Neural progenitor cell (in vitro differentiated cells): ENCODE data around the gene VAV2. TPM values are rescaled to one million over a fixed set of nuclear protein-coding genes. Genes with fewer than 3 reads are reported as not detected.

Source experiments
- DNase-seq: peaks from one replicate; pipeline ENCODE4 v3.0.0-alpha.2; 2016; ENCODE audit warnings: low spot score
- H2AFZ ChIP-seq: fragments of 200-600 bp; sonication (generic); replicated peaks from 2 replicates; pipeline ENCODE4 v1.6.1; 2016; ENCODE audit warnings: antibody characterized with exemption
- H3F3A ChIP-seq: fragments of 200-600 bp; sonication (generic); 2 replicates; pipeline ENCODE4 v1.6.1; 2016; ENCODE audit warnings: antibody characterized with exemption, low read depth
- H3K27ac ChIP-seq: fragments of 200-600 bp; sonication (generic); 2 replicates; pipeline ENCODE4 v1.5.1; 2016; ENCODE audit warnings: mild to moderate bottlenecking
- H3K27me3 ChIP-seq: fragments of 200-600 bp; sonication (generic); 2 replicates; pipeline ENCODE4 v1.6.1; 2016; ENCODE audit warnings: mild to moderate bottlenecking, moderate library complexity
- H3K36me3 ChIP-seq: fragments of 200-600 bp; sonication (generic); 2 replicates; pipeline ENCODE4 v1.5.1; 2016
- H3K4me1 ChIP-seq: fragments of 200-600 bp; sonication (generic); 2 replicates; pipeline ENCODE4 v1.6.1; 2016; ENCODE audit warnings: mixed run types
- H3K4me2 ChIP-seq: fragments of 200-600 bp; sonication (generic); 2 replicates; pipeline ENCODE4 v1.6.1; 2016
- H3K4me3 ChIP-seq: fragments of 200-600 bp; sonication (generic); 2 replicates; pipeline ENCODE4 v1.5.1; 2016
- H3K79me2 ChIP-seq: fragments of 200-600 bp; sonication (generic); 2 replicates; pipeline ENCODE4 v1.6.1; 2016; ENCODE audit warnings: low read depth
- H3K9ac ChIP-seq: fragments of 200-600 bp; sonication (generic); 2 replicates; pipeline ENCODE4 v1.6.1; 2016
- H3K9me3 ChIP-seq: fragments of 200-600 bp; sonication (generic); 2 replicates; pipeline ENCODE4 v1.5.1; 2016; ENCODE audit warnings: low read depth
- H4K20me1 ChIP-seq: fragments of 200-600 bp; sonication (generic); 2 replicates; pipeline ENCODE4 v1.6.1; 2016; ENCODE audit warnings: low read depth
- H3K27ac Mint-ChIP-seq: 3 replicates; pipeline ENCODE4 v1.8.0; 2021; ENCODE audit warnings: mixed read lengths
- H3K27me3 Mint-ChIP-seq: 2 replicates; pipeline ENCODE4 v1.8.0; 2022; ENCODE audit warnings: low read depth, mild to moderate bottlenecking, inconsistent platforms, moderate library complexity, mixed read lengths; ENCODE audit not compliant: insufficient read depth
- H3K36me3 Mint-ChIP-seq: 3 replicates; pipeline ENCODE4 v1.8.0; 2021; ENCODE audit warnings: mixed read lengths
- H3K4me1 Mint-ChIP-seq: 3 replicates; pipeline ENCODE4 v1.8.0; 2021; ENCODE audit warnings: mixed read lengths
- H3K4me3 Mint-ChIP-seq: 3 replicates; pipeline ENCODE4 v1.8.0; 2021; ENCODE audit warnings: mild to moderate bottlenecking, moderate library complexity, mixed read lengths
- H3K9me3 Mint-ChIP-seq: 3 replicates; pipeline ENCODE4 v1.8.0; 2020; ENCODE audit warnings: mixed read lengths
- EZH2 ChIP-seq: fragments of 200-600 bp; sonication (generic); IDR thresholded peaks from 2 replicates; pipeline ENCODE4 v1.6.1; 2017; ENCODE audit warnings: antibody characterized with exemption, mild to moderate bottlenecking, moderate library complexity
- EZH2phosphoT487 ChIP-seq: fragments of 200-600 bp; sonication (generic); IDR thresholded peaks from 2 replicates; pipeline ENCODE4 v1.6.1; 2017; ENCODE audit warnings: antibody characterized with exemption
- total RNA-seq: library from RNA; depleted of rRNA; stranded (reverse); fragments of >200 nt; gene quantifications from 2 replicates; pipeline ENCODE4 v1.2.3, GENCODE V29; 2015; ENCODE audit warnings: low replicate concordance
- TF ChIP-seq, protein P1 (sequence below): fragments of 200-600 bp; sonication (generic); IDR thresholded peaks from 2 replicates; pipeline ENCODE4 v1.5.1; 2017; ENCODE audit warnings: antibody characterized with exemption, mild to moderate bottlenecking

Gene VAV2
- total RNA-seq, 1 donor from 2014 or later = 12.9 TPM

DNA sequence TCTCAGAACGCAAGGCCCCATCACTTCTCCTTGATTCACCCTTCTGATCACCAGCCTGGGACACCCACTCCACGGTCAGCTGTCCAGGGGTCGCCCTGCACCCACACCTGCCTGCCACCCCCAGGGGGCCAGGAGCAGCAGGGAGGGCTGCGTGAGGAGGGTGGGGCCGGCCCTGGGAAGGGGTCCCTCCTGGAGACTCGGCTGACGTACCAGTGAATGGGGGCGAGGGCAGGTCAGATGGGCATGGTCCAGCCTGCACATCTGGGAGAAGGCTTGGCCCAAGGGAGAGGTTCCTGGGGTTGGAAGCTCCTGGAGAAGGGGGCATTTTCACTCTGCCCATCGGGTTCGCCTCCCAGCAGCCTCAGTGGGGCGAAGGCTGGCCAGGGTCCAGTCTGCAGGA, 232.2 kb downstream of the VAV2 start:
- DNase-seq = no peak
- no peaks in the 10 kb centered on the region for H4K20me1 ChIP-seq
- no peak overlapping the region for H3K9ac ChIP-seq
- Mint-ChIP-seq H3K4me1 (peaks cover 13% of the 10 kb centered on the region), H3K27me3 (no peaks in the 10 kb centered on the region), H3K36me3 (peaks cover 18% of the 10 kb centered on the region), H3K27ac (no peak overlapping the region), H3K9me3 (peaks cover 4% of the 10 kb centered on the region), H3K4me3 (no peak overlapping the region)
- no peaks in the 10 kb centered on the region for H3K36me3 ChIP-seq
- H3K9me3 ChIP-seq = no peaks in the 10 kb centered on the region
- no peak overlapping the region for H3K27ac ChIP-seq
- no peaks in the 10 kb centered on the region for H3K4me1 ChIP-seq
- H3K4me2 ChIP-seq = no peak overlapping the region
- no peak overlapping the region for H3K4me3 ChIP-seq
- H3K27me3 ChIP-seq = no peaks in the 10 kb centered on the region
- no peaks in the 10 kb centered on the region for H3K79me2 ChIP-seq
- H3F3A ChIP-seq = no peaks in the 10 kb centered on the region
- H2AFZ ChIP-seq = no peak overlapping the region
- TF ChIP-seq EZH2 (no peak), EZH2phosphoT487 (no peak)
- TF ChIP-seq, protein P1, sequence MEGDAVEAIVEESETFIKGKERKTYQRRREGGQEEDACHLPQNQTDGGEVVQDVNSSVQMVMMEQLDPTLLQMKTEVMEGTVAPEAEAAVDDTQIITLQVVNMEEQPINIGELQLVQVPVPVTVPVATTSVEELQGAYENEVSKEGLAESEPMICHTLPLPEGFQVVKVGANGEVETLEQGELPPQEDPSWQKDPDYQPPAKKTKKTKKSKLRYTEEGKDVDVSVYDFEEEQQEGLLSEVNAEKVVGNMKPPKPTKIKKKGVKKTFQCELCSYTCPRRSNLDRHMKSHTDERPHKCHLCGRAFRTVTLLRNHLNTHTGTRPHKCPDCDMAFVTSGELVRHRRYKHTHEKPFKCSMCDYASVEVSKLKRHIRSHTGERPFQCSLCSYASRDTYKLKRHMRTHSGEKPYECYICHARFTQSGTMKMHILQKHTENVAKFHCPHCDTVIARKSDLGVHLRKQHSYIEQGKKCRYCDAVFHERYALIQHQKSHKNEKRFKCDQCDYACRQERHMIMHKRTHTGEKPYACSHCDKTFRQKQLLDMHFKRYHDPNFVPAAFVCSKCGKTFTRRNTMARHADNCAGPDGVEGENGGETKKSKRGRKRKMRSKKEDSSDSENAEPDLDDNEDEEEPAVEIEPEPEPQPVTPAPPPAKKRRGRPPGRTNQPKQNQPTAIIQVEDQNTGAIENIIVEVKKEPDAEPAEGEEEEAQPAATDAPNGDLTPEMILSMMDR = no peak

DNA sequence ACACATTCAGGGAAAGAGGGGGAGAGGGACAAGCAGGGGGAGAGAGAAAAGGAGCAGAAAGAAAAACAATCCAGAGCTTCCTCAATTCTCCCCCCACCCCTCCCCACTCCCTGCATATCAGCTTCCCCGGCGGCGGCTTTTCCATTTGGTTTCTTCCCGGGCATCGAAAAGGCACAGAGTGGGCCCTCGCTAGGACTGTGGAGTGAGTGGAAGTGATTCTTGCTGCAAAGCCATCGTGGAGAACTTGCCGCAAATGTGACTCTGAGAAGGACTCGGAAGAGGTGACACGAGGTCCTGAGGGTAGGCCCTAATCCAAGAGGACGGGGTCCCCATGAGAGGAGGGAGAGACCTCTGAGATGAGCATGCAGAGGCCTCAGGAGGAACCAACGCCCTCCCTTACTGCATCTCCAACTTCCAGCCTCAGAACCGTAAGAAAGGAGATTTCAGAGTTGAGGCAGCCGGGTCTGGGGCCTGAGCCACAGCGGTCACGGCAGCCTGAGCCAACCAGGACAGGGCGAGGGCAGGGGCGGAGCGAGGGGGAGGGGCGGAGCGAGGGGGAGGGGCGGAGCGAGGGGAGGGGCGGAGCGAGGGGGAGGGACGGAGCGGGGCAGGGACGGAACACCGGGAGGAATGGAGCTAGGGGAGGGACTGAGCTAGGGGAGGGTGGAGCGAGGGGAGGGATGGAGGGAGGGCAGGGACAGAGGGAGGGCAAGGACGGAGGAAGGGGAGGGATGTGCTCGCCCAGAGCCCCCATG, 232.8 kb downstream of the VAV2 start:
- no peaks in the 10 kb centered on the region for H3K36me3 ChIP-seq
- no peaks in the 10 kb centered on the region for H4K20me1 ChIP-seq
- TF ChIP-seq EZH2 (no peak), EZH2phosphoT487 (no peak)
- TF ChIP-seq, protein P1 = no peak
- no peaks in the 10 kb centered on the region for H3K27me3 ChIP-seq
- no peak overlapping the region for H3K4me2 ChIP-seq
- H3K9me3 Mint-ChIP-seq = peaks cover 5% of the 10 kb centered on the region
- H3K4me1 ChIP-seq = no peaks in the 10 kb centered on the region
- no peak for DNase-seq
- no peaks in the 10 kb centered on the region for H3F3A ChIP-seq
- no peak overlapping the region for H3K4me3 Mint-ChIP-seq
- H3K4me1 Mint-ChIP-seq = peaks cover 13% of the 10 kb centered on the region
- no peaks in the 10 kb centered on the region for H3K79me2 ChIP-seq
- H3K9ac ChIP-seq = no peak overlapping the region
- no peak overlapping the region for H3K4me3 ChIP-seq
- no peak overlapping the region for H2AFZ ChIP-seq
- peaks cover 15% of the 10 kb centered on the region for H3K36me3 Mint-ChIP-seq
- no peaks in the 10 kb centered on the region for H3K9me3 ChIP-seq
- no peak overlapping the region for H3K27ac ChIP-seq
- no peaks in the 10 kb centered on the region for H3K27me3 Mint-ChIP-seq
- no peak overlapping the region for H3K27ac Mint-ChIP-seq

DNA sequence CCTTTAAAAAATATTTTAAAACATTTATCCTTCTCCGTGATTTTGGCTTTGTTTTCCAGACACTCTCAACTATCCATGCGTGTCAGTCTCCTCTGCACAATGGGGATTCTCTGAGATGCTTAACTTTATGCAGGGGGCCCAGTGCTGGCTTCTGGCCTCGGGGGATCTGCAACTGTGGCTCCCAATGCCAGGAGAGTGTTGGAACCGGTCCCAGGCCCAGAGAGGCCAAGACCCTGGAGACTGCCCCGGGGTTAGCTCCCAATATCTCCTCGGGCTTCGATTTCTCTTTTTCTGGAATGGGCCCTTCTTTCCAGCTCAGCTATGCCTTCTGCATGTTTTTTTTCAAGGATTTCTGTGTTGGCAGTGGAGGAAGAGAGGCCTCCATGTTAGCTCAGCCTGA, 233.9 kb downstream of the VAV2 start:
- no peak overlapping the region for H3K27ac ChIP-seq

More for the DNA sequence above, 233.9 kb downstream of the VAV2 start:
- Histone ChIP-seq H3K79me2 (no peaks in the 10 kb centered on the region), H3K4me2 (no peak overlapping the region), H3K9me3 (no peaks in the 10 kb centered on the region), H3K9ac (no peak overlapping the region), H3F3A (no peaks in the 10 kb centered on the region), H3K36me3 (no peaks in the 10 kb centered on the region), H4K20me1 (no peaks in the 10 kb centered on the region), H3K4me3 (no peak overlapping the region), H3K4me1 (no peaks in the 10 kb centered on the region), H2AFZ (no peak overlapping the region), H3K27me3 (no peaks in the 10 kb centered on the region)
- peaks cover 2% of the 10 kb centered on the region for H3K27me3 Mint-ChIP-seq
- H3K4me3 Mint-ChIP-seq = no peak overlapping the region
- no peak for DNase-seq
- peaks cover 13% of the 10 kb centered on the region for H3K36me3 Mint-ChIP-seq
- H3K27ac Mint-ChIP-seq = no peak overlapping the region
- no peak for TF ChIP-seq EZH2phosphoT487
- TF ChIP-seq EZH2 = no peak
- TF ChIP-seq, protein P1 = no peak
- H3K9me3 Mint-ChIP-seq = peaks cover 15% of the 10 kb centered on the region
- peaks cover 13% of the 10 kb centered on the region for H3K4me1 Mint-ChIP-seq
